Activated CD4-positive, alpha-beta T cell treated with anti-CD3 and anti-CD28 coated beads for 4 hours (primary cell): ENCODE results near the gene YBEY.
"Not testable (repeated sequence)": the region's sequence is repeated elsewhere in the genome, so short reads cannot be mapped to it uniquely, and the experiment has no call there.

Source experiments
- DNase-seq, 2 donors: peaks; one replicate each; pipeline ENCODE4 v3.0.0-alpha.2; 2020

Gene YBEY, protein sequence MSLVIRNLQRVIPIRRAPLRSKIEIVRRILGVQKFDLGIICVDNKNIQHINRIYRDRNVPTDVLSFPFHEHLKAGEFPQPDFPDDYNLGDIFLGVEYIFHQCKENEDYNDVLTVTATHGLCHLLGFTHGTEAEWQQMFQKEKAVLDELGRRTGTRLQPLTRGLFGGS

DNA sequence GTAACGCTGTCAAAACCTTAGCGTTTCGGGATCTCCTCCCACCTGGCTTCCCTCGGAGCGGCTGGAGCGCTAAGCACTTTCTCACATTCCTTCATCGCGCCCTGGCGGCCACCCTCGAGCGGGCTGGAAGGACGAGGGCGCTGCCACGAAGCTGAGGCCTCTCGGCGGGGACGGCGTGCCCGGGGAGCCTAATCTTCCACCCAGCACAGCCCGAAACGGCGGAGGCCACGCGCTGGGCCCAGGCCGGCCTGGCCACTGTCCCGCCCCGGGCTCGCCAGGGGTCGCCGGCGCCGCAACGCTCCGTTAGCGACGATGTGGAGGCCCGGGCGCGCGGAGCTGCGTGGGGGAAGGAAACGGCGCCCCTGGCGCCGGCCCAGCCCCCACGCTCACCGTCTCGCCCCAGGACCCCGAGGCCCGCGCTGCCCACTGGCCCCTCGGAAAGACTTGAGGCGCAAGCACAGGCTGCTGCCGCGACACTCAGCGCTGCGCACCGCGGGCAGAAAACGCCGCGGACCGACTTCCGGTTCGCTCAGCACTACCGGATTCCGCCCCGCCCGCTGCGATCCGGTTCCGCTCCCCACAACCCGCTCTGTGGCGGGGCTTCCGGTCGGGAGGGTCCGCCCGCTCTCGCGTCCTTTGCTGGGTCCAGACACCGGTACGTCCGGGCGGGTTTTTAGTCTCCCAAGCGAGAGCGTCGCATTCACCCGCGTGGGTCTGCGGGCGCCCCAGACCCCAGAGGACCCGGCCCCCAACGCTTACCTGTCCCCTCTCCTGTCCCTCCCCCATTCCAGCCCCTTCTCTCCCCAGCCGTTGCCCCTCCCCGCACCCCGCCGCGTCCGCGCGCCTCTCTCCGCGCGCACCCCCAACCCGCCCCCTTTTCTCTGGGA, at the start of gene YBEY:
Gene YBEY (plus strand): TSS at position 582 of the 887 bp plus-strand sequence. CDS start 572 bp downstream, outside the sequence.
- peak; percentile 80 to 83 for DNase-seq

DNA sequence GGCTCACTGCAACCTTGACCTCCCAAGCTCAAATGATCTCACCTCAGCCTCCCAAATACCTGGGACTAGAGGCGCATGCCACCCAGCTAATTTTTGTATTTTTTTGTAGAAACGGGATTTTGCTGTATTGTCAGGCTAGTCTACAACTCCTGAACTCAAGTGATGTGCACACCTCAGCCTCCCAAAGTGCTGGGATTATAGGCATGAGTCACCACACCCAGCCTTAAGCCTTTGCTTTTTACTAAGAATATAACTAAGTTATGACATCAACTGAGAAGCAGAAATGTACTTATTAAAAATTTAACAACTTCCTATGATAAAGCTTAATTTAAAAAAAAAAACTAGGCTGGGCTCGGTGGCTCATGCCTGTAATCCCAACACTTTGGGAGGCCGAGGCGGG, 48.7 kb upstream of the YBEY start:
- DNase-seq = no peak

DNA sequence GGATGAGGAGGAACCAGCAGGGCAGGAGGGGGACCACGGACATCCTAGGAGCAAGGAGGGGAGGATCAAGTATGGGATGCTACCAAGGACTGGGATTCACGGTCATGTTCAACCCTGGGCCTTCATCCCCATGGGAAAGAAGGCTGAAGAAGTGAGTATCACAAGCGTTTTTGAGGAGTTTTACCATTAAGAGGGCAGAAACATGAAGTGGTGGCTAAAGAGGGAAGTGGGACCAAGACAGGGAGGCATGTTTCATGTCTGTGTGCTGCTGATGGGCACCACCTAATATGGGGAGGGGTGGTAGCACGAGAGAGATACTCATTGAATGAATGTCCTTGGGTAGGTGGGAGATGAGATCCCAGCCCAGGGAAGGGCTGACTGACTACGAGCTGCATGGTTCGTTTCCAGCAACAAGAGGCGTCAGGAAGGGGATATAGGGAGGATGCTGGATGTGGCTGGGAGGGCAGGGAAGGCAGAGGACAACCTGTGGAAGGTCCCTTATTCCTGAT, 46.3 kb upstream of the YBEY start:
- DNase-seq = no peak

DNA sequence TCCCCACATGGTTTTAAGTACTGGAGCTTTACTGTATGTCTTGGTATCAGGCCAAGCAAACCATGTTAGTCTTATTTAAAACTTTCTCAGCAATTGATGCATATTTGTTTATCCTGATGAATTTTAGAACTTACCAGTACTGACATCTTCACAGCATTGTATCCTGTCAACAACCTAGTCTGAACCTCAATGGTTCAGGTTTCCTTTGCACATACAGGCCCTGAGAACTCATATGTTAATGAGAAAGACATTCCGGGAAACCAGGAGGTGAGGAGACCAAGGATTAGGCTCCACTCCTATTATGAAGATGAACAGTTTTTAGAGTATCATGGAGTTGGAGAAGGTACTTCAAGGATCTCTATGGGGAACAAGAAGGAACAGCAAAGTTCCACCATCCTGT, 44.6 kb upstream of the YBEY start:
- DNase-seq = not testable (repeated sequence)

DNA sequence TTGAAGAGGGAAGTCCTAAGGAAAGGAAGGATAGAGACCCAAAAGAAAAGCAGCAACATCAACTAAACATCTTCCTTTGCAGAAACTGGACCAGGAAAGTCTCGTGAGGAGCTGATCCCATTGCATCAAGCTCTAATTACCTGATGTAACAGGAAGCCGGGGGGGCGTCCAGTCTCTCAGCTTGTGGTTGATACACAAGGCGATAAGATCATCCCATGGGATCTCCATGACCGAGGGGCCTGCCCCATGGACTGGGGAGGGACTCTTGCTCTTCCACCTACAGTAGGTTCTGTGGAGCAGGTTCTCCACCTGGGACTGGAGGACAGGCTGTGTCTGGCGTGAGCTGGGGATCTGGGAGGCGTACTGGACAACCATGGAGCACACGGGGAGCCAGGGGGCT, 42.8 kb upstream of the YBEY start:
- no peak for DNase-seq

DNA sequence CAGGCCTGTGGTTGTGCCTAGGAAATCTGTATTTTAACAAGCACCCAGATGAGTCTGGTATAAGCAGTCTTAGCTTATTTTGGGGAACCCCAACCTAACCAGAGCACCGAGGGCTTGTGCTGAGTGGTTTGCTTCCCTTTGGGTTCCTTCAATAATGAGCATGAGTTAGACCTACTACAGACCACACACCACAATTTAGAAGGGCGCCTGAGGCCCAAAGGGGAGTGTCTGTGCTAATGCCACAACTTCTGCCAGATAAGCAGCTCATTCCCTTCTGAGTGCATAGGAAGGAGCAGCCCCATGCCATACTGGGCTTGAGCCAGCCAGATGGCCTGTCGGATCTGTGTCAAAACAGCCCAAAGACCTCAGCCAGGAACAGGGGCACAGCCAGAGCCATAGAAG, 42.2 kb upstream of the YBEY start:
- DNase-seq = no peak

DNA sequence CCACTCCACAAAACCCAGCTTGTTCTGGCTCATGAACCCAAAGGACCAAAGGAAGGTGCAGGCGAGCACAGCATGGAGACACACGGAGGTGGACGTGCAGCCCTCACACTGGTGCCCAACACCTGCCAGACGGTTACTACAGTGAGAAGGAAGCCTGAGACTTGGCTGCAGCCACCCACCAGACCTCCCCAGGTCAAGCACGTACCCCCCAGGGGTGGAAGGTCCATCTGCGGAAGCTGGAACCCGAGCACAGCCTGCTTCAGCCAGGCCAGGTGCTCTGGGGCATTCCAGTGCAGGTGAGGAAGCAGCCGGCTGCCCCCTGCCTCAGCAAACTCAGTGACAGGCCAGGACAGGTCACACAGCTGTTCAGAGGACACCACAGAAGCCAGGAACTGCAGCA, 41.5 kb upstream of the YBEY start:
- DNase-seq = no peak

DNA sequence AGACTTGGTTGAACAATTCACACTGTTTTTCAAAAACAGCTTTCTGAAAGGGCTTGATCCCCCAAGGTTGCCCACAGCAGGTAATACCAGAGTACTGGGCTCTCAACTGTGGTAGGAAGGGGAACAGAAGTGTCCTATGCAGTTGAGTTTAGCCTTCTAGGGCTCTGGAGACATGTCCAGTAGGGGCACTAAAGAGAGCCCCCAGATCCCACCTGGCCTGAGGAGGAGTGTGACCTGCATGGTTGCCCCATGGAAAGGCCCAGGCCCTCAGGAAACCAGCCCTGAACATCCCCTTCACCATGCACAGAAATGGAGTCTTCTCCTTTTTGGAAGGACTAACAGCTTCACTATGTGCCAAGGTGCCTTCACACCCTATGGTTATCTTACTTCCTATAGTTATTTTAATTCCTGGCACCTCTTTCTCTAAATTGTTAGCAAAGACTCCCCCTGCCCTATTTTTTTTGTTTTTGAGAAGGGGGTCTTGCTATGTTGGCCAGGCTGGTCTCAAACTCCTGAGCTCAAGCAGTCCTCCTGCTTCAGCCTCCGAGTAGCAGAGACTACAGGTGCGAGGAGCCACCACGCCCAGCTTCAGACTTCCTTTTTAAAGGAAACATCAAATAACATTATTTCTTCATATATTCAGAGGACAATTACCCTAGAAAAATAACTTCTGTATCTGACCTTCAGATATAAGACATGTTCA, 40.8 kb upstream of the YBEY start:
- DNase-seq = no peak

DNA sequence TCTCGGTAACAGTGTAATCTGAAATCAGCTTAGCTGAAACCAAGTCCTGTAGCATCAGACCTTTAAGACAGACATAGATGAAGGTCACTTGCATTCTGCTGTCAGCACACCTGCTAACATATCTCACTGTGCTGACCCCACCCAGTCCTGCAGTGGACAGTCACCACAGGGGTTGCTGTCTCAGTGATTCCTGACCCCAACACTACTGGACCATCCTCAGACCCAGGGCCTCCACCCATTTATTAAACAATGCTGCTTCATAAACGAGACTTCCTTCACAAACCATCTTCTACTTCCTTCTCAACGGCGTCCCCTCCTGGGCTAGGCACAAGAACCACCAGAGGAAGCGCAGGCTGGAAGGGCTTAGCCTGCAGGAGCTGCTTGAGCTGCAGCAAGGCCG, 39.8 kb upstream of the YBEY start:
- DNase-seq = no peak

DNA sequence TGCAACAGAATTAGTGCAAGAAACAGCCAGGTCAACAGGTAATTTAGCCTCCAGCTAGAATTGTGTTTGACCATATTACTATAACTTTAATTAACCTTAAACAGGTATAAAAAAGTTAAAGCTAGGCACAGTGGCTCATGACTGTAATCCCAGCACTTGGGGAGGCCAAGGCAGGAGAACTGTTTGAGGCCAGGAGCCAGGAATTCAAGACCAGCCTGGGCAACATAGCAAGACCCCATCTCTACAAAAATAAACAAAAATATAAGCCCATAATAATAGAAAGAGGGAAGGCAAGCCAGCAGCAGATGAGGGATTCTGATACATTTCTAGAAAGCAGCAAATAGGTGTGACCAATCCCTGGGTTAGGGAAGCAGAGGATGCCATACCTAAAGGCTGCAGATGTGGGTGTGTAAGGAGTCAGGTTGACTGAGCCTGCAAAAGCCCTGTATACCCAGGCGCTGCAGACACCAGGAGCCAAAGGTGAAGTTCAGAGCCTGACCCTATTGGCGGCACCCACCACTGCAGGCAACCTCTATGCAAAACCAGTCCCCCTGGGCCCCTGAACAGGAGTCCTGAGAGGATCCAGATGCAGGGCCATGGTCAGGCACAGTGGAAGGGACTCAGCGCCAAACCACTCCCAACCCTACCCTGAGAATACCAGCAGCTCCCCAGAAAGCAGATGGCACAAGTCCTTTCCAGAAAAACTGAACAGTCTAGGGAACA, 38.3 kb upstream of the YBEY start:
- DNase-seq = no peak

DNA sequence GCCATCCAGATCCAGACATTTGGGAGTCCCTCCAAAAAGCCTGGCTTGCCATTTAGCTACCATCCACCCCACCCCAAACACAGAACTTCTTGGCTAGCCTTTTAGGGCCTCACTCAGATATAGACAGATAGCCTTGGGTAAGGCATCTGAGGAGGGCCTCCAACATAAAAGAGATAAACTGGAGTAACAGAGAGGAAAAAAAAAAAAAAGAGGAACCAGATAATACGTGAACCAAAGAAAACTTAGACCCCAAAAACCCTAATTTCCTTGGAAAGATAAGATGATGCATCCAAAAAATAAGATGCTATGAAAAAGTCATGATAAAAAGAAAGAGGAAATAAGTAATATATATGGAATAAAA, 37.7 kb upstream of the YBEY start:
- DNase-seq = no peak

DNA sequence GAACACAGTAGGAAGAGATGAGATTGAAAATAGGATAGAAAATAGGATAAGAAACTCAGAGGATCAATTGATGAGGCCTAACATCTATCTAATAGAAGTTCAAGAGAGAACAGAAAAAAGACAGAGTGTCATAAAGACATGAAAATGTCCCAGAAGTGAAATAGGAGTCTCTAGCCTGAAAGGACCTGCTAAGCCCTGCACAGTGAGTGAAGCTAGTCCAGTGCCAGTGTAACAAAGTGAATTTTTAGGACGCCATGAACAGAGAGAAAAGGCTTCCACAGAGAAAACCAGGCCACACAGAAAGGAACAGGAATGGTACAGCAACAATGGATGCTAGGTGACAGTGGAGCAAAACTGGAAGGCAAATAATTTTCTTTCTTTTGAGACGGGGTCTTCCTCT, 37.3 kb upstream of the YBEY start:
- no peak for DNase-seq

DNA sequence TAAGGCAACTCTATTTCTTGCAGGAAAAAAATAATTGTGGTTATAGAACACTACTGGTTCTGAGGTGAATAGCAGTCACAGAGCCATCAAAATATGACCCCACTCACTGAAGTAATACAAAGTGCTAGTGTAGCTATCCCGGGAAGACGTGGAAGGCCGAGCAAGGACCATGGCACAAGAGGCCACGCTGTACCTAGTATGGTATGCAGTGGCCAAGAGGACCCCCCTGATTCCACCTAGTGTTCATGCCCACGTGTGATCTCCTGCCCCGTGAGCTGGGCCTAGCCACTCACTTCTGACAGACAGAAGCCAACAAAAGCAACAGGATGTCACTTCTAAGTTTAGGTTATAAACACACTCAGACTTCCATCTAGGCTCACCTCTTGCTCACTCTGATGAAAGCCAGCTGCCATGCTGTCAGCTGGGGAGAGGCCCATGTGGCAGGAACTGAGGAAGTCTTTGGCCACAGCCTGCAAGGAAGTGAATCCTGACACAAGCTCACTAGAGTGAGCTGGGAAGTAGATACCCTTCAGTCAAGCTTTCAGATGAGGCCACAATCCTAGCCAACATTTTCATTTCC, 35.9 kb upstream of the YBEY start:
- no peak for DNase-seq

DNA sequence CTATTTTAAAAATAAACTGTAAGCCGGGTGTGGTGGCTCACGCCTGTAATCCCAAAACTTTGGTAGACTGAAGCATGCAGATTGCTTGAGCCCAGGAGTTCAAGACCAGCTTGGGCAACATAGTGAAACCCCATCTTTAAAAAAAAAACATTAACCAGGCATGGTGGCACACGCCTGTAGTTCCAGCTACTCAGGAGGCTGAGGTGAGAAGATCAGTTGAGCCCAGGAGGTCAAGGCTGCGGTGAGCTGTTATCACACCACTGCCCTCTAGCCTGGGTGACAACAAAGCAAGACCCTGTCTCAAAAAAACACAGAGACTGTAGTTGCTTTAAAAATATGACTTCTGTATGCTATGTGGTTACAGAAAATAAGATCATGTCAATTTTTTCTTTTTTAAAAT, 33.3 kb upstream of the YBEY start:
- DNase-seq = no peak

DNA sequence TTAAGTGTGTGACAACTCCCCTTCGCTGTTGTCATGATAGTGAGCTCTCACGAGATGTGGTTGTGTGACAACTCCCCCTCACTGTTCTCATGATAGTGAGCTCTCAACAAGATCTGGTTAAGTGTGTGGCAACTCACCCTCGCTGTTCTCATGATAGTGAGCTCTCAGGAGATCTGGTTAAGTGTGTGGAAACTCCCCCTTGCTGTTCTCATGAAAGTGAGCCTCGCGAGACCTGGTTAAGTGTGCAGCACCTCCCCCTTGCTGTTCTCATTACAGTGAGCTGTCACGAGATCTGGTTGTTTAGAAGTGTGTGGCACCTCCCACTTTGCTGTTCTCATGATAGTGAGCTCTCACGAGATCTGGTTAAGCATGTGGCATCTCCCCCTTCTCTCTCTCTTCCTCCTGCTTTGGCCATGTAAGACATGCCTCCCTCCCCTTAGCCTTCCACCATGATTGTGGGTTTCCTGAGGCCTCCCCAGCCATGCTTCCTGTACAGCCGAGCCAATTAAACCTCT, 32.5 kb upstream of the YBEY start:
- peak in 1 of 2 donors; percentile 18 for DNase-seq

DNA sequence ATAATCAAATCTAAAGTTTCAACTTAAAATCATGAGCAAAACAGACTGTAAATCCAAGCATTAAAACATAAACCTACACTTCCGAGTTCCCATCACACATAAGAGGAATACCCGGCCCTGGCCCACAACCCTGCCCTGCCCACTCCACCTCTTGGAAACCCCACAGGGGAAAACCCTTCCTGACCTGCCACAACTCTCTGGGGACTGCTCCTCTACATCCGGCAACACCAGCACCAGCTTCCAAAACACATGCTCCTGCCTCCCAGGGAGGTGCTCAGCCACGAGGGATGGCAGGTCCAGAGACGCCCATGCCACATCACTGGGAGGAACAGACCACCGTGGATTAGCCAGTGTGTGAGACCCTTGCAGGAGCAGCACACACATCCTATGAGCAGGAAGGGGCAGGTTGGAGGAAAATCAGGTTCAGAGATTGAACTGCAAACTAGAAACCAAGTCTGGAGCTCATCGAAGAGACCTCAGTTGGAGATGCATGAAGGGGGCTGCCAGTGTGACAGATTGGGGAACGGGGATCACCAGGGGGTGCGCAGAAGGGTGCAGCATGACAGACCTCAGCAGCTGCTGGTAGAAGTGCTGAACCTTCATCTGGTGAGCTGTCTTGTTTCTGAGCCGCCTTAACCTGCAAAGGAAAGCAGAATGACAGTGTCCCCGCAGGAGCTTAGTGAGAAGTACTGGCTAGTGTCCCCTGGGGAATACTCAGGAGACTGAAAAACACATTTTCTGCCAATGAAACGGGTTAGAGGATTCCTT, 31.8 kb upstream of the YBEY start:
- no peak for DNase-seq

DNA sequence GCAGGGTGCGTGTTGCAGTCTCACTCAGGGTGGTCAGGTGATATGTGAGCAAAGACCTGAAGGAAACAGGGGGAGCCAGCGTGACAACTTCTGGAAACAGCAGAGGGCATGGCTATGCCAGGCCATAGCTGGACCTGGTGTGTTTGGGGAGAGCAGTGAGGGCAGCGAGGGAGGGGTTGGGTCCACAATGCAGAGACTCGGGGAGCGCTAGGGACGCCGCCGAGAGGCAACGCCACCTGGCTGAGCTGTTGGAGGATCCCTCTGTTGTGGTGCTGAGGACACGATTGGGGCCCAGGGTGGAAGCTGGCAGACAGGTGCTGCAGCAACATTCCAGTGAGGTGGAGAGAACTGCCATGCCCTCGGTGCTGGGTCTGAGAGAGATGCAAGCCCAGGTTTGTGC, 31.0 kb upstream of the YBEY start:
- DNase-seq = no peak

DNA sequence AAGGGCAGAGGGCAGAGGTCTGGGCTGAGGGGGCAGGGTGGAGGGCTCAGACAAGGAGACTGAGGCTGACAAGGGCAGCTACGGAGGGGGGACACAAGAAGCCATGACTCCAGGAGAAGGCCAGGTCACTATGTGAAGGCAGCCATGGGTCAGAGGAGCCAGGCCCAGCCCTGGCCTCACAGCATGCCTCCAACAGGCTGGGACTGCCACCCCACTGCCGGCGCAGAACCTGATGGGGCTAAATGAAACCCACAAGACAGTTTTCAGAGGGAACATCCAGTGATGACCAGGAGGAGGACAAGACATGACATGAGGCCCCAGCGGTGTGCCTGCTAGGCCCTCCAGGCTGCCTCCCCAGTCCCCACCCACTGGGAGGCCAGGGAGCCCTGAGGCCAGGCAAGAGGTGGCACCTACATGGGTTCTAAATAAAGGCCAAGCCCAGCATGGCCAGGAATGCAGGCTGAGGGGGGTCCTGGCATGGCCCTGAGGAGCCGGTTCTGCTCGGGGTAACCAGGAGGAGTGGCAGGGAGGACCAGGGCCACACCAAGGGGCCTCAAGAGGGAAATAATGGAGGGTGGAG, 30.3 kb upstream of the YBEY start:
- DNase-seq = no peak

DNA sequence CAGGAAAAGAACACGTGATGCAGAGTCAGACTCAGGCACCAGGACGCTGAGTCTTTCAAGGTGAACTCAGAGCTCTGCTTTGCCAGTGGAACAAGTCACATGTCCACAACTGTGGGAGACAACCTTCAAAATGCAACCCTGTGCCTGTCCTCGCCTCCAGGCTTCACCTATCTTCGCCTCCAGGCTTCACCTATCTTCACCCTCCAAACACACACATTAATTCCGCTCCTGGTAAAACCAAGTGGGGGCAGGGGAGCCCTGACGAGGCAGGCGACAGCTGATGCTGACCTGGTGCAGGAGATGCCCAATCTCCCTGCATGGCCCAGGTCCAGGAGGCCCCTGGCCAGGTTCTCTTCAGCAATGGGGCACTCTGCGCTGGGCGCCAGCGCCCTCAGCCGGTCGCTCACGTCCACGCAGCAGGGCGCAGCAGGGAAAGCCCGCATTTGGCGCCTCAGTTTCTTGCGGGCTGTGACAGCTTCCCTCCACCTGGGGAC, 29.6 kb upstream of the YBEY start:
- no peak for DNase-seq

DNA sequence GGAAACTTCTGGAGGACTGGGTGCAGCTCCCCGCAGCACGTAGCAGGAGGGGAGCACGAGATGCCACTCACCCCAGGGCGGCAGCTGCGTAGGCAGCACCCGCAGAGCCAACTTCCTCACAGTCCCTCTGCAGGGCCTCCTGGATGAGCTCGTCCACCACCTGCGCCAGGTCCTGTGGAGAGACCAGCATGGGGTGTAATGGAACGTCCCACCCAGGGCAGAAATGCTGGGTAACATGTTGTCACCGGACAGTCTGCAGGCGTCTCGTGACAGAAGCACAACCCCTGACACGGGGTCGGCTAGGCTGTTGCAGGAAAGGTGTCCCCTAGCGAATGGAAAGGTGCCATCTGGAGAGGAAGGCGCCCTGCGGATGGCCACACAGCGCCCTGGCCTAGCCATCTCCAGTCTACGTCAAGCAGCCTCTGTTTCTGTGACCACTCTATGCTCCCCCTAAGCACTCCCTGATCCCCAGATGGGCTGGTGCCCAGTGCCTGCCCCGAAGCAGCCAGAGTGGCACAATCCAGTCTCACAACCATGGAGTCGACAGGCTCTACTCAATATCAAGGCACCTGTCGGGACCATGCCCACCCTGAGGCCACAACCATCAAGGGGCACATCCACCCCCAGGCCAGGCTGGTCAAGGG, 22.0 kb upstream of the YBEY start:
- DNase-seq = no peak

DNA sequence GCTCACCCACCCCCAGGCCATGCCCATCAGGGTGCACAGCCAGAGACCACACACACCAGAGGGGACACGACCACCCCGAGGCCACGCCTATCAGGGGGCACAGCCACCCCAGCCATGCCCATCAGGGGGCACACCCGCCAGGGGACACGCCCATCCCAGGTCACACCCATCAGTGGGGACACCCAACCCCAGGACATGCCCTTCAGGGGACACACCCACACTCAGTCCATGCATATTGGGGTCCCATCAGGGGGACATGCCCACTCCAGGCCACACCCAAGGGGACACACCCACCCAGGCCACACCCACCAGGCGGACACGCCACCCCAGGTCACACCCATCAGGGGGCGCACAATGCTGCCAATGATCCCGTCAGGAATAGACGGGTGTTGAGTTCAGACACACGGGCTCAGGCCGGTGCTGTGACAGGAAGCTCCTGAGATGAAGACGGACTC, 21.4 kb upstream of the YBEY start:
- DNase-seq = no peak
